Coronary artery (tissue), 2 donors: ENCODE measurements around the gene PLA2G1B.

Source experiments
- DNase-seq: peaks from one replicate; pipeline ENCODE4 v3.0.0-alpha.2; 2017; ENCODE audit warnings: low spot score
- H3K27ac ChIP-seq, 2 donors: fragments of 200-600 bp; sonication (generic); one replicate each; pipeline ENCODE4 v1.5.1; 2016 to 2019
- H3K4me3 ChIP-seq: fragments of 200-600 bp; sonication (generic); 2 replicates; pipeline ENCODE4 v1.5.1; 2016; ENCODE audit warnings: mild to moderate bottlenecking, moderate library complexity
- TF ChIP-seq, protein P1 (sequence below): fragments of 200-600 bp; sonication (generic); IDR thresholded peaks from one replicate; pipeline ENCODE4 v1.5.1; 2019; ENCODE audit warnings: antibody characterized with exemption

PLA2G1B gene

DNA sequence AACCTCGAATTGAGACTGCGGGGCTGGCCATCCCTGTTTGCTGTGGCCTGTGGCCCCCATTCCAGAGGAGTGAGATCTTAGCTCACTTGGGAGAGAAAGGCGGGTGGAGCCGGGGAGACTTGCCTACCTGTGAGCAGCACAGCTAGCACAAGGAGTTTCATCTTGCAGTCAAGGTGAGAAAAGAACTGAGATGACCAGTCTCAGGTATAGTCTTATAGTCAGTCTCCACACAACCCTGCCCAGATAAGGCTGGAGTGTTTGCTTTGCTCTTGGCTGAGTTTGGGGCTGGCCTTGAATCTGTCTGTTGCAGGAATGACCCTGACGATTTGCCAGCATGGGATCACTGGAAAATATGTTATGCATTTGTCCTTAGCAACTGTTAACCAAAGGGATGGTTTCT lies at the start of gene PLA2G1B:
Gene PLA2G1B, minus strand, starts transcription at position 187 of the 400 bp plus-strand sequence. Its CDS starts 26 bp downstream, at position 161.
- TF ChIP-seq, protein P1, sequence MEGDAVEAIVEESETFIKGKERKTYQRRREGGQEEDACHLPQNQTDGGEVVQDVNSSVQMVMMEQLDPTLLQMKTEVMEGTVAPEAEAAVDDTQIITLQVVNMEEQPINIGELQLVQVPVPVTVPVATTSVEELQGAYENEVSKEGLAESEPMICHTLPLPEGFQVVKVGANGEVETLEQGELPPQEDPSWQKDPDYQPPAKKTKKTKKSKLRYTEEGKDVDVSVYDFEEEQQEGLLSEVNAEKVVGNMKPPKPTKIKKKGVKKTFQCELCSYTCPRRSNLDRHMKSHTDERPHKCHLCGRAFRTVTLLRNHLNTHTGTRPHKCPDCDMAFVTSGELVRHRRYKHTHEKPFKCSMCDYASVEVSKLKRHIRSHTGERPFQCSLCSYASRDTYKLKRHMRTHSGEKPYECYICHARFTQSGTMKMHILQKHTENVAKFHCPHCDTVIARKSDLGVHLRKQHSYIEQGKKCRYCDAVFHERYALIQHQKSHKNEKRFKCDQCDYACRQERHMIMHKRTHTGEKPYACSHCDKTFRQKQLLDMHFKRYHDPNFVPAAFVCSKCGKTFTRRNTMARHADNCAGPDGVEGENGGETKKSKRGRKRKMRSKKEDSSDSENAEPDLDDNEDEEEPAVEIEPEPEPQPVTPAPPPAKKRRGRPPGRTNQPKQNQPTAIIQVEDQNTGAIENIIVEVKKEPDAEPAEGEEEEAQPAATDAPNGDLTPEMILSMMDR, result no peak
- H3K4me3 ChIP-seq, result no peak within 1 kb of the TSS
- no peak within 1 kb of the TSS for H3K27ac ChIP-seq
- DNase-seq, result no peak

DNA sequence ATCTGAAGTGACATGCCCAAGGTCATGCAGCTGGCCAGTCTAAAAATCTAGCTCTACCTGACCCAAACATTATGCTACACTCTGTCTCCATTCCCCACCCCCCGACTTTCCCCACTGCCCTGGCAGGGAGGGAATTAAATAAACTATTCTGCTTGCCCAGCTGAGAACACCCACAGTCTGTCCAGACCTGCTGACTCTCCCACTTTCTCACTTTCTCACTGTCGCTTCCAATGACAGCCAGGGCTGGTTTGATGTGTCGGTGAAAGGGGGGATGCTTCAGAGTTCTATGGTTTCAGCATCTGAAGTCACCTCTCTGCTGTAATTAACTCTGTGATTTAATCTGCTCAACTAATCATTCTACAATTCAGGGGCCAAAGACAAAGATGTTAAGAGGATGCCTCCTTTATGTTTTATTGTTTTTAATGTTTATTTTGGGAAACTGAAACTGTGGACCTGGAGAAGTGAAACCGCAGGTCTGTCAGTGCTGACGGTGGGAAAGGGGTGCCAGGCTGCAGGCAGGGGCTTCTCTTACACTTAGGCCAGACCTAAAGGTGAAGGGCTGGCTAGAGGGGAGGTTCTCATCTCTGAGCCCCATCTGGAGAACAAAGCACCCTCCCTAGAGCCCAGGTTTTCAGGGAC lies 49.5 kb upstream of the PLA2G1B start:
- Histone ChIP-seq H3K27ac (no peak overlapping the region), H3K4me3 (no peak overlapping the region)
- no peak for DNase-seq
- TF ChIP-seq, protein P1, result no peak

DNA sequence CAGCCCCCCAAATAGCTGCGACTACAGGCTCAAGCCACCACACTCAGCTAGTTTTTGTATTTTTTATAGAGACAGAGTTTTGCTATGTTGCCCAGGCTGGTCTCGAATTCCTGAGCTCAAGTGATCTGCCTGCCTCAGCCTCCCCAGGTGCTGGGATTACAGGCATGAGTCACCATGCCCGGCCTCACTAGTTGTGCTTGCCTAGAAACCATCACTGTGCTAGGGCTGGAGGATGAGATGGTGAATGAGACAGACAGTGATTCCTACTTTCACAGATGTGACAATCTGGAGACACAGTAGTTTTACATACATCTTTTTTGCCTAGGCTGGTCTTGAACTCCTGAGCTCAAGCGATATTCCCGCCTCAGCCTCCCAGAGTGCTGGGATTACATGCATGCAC lies 48.8 kb upstream of the PLA2G1B start:
- TF ChIP-seq, protein P1, result no peak
- no peak for DNase-seq
- no peak overlapping the region for H3K4me3 ChIP-seq
- H3K27ac ChIP-seq, result no peak overlapping the region

DNA sequence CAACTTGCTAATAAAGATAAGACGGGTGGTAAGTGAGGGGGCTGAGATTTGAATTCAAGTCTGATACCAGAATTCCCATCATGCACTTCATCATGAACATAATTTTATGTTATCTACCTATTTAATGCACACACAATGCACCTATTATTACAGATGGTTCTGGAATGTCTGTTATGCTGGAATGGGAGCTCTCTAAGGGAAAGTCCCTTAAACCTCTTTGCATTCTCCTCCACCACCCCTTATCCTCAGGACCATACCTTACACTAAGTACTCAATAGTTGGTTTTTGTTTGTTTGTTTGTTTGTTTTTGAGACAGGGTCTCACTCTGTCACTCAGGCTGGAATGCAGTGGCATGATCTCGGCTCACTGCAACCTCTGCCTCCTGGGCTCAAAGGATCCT lies 48.4 kb upstream of the PLA2G1B start:
- TF ChIP-seq, protein P1, result no peak
- no peak overlapping the region for H3K27ac ChIP-seq
- H3K4me3 ChIP-seq, result no peak overlapping the region
- no peak for DNase-seq

DNA sequence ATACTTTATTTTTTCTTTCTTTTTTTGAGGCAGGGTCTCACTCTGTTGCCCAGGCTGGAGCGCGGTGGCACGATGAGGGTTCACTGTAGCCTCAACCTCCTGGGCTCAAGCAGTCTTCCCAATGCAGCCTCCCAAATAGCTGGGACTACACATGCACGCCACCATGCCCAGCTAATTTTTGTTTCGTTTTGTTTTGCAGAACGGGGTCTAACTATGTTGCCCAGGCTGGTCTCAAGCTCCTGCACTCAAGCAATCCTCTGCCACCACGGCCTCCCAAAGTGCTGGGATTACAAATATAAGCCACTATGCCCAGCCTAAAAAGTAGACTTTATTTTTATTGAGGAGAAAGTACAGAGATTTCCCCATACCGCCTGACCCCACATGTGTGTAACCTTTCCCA lies 46.1 kb upstream of the PLA2G1B start:
- Histone ChIP-seq H3K4me3 (no peak overlapping the region), H3K27ac (no peak overlapping the region)
- TF ChIP-seq, protein P1, result no peak
- no peak for DNase-seq

DNA sequence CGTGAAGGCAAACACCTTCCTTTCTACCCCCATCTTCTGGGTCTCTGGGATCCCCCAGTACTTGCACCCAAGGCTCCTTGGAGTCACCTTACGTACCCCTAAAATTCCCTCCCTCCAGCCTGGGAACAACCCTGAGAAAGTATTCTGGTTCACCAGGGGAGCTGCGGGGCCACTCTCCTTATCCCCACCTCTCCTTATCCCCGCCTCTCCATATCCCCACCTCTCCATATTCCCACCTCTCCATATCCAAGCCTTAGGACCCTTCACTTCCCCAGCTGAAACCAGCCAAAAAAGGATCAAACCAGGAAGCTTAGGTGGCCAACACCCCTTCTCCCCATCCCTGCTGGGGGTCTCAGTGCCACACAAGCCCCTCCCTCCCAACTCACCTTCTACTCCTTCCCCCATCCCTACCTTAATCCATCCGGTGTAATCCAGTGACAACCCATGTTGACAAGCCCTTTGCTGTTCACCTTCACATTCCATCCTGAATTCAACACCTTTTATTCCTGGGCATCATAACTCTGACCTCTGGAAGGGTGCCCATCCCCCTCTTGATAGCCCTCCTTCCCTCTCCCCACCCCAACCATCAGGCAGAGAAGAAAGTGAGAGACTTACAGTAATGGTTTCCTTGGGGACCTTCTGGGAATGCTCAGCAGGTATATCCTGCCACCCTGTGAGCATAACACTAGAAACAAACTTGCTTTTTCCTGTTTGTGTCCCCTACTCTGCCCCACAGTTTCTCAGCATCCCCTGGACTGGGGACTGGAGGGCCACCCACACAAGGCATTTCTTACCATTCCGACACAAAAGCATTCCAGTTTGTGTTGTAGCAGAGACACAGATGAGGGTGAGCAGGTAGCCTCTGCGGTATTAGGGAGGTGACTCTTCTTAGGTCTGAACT lies 43.0 kb upstream of the PLA2G1B start:
- no peak overlapping the region for H3K27ac ChIP-seq
- DNase-seq, result no peak
- TF ChIP-seq, protein P1, result no peak
- no peak overlapping the region for H3K4me3 ChIP-seq
